Choroid plexus epithelial cell (primary cell): ENCODE data around the gene FGF1.

Experiments used
- DNase-seq: peaks from one replicate; pipeline ENCODE4 v3.0.0-alpha.2; 2010; ENCODE audit warnings: low read depth
- H3K4me3 ChIP-seq: 2 replicates; pipeline ENCODE4 v1.5.1; 2011; ENCODE audit warnings: low read depth, mild to moderate bottlenecking, control low read depth, low read length, moderate library complexity
- CTCF ChIP-seq: conservative IDR thresholded peaks from 2 replicates; pipeline ENCODE4 v1.5.1; 2011; ENCODE audit warnings: low read depth, mild to moderate bottlenecking, control low read depth, inconsistent platforms, low read length, moderate library complexity

The FGF1 gene

GRCh38 chr5:142663246-142663645 lies 22.6 kb downstream of the FGF1 start:
- TF ChIP-seq CTCF: no peak
- H3K4me3 ChIP-seq: no peak overlapping the region
- DNase-seq: no peak

- TF ChIP-seq CTCF: no peak
- DNase-seq: no peak
- no peak overlapping the region for H3K4me3 ChIP-seq
Measured at GRCh38 chr5:142661957-142662356, 23.9 kb downstream of the FGF1 start.

GRCh38 chr5:142661143-142661542 lies 24.7 kb downstream of the FGF1 start:
- no peak for DNase-seq
- no peak overlapping the region for H3K4me3 ChIP-seq
- no peak for TF ChIP-seq CTCF

- DNase-seq: no peak
- TF ChIP-seq CTCF: no peak
- H3K4me3 ChIP-seq: no peak overlapping the region
Measured at GRCh38 chr5:142660731-142661130, 25.2 kb downstream of the FGF1 start.

GRCh38 chr5:142660196-142660595 lies 25.7 kb downstream of the FGF1 start:
- no peak for DNase-seq
- no peak for TF ChIP-seq CTCF

GRCh38 chr5:142659405-142659804 lies 26.5 kb downstream of the FGF1 start:
- no peak for TF ChIP-seq CTCF
- no peak for DNase-seq
- H3K4me3 ChIP-seq: no peak overlapping the region

More at GRCh38 chr5:142660196-142660595, 25.7 kb downstream of the FGF1 start:
- H3K4me3 ChIP-seq: no peak overlapping the region

GRCh38 chr5:142658278-142658677 lies 27.6 kb downstream of the FGF1 start:
- TF ChIP-seq CTCF: no peak
- no peak overlapping the region for H3K4me3 ChIP-seq
- DNase-seq: no peak
